A549 (cell line): Measurements from ENCODE around the gene ATRN. TPM values are rescaled to one million over a fixed set of nuclear protein-coding genes. Genes with fewer than 3 reads are reported as not detected.
A peak's percentile ranks its signal among the peaks of the same experiment; 100 is the strongest.
"Not testable (repeated sequence)": the region's sequence is repeated elsewhere in the genome, so short reads cannot be mapped to it uniquely, and the experiment has no call there.

Source experiments
- ATAC-seq, 2 experiments: fragments of 200-7000 bp in 1 of 2; fragments of >200 bp in 1 of 2; cut with Nextera tagmentation in 1 of 2; cut with Tn5 transposase in 1 of 2; 3 replicates each; pipeline versions ENCODE4 v1.8.0 to v1.9.1; 2018 to 2020; ENCODE audit warnings: mild to moderate bottlenecking in 1 of 2, moderate library complexity in 1 of 2
- CTCF ChIA-PET: fragments of 300-600 bp; sonication (Branson Sonifier 250); formaldehyde crosslinking; extraction: SDS; loops from one replicate; lab custom pipeline; 2021; ENCODE audit warnings: antibody characterized with exemption, inconsistent platforms; lab: Yijun Ruan, JAX
- POLR2A ChIA-PET: fragments of 350-600 bp; formaldehyde crosslinking; extraction: SDS; loops from one replicate; lab custom pipeline; 2021; ENCODE audit warnings: antibody characterized with exemption, inconsistent platforms; lab: Yijun Ruan, JAX
- DNase-seq, 2 experiments: peaks; one replicate each; pipeline versions ENCODE4 v3.0.0 to v3.0.0-alpha.2; 2011 to 2016; ENCODE audit warnings: low read depth in 1 of 2, low spot score in 1 of 2
- FAIRE-seq: peaks from 2 replicates; lab custom pipeline; 2011; peaks lifted over from hg19 to GRCh38; lab: Jason Lieb, UNC
- H3K27ac ChIP-seq, 2 experiments: fragments of >200 bp; sonication (Bioruptor Twin); formaldehyde crosslinking; 3 replicates each; pipeline ENCODE4 v1.5.1; 2016 to 2017
- H3K4me1 ChIP-seq: fragments of >200 bp; sonication (Bioruptor Twin); formaldehyde crosslinking; 3 replicates; pipeline ENCODE4 v1.6.1; 2016
- H3K4me2 ChIP-seq: fragments of >200 bp; sonication (Bioruptor Twin); formaldehyde crosslinking; 3 replicates; pipeline ENCODE4 v1.6.1; 2016
- H3K4me3 ChIP-seq: fragments of >200 bp; sonication (Bioruptor Twin); formaldehyde crosslinking; 3 replicates; pipeline ENCODE4 v1.5.1; 2016
- H3K9me3 ChIP-seq: fragments of >200 bp; sonication (Bioruptor Twin); formaldehyde crosslinking; 3 replicates; pipeline ENCODE4 v1.6.1; 2016
- BHLHE40 ChIP-seq: IDR thresholded peaks from 2 replicates; pipeline ENCODE4 v1.6.1; 2012; ENCODE audit warnings: low read depth, low read length, inconsistent platforms
- CBX2 ChIP-seq: fragments of 200-600 bp; sonication (generic); IDR thresholded peaks from 2 replicates; pipeline ENCODE4 v1.6.1; 2016; ENCODE audit warnings: low read depth, mild to moderate bottlenecking, borderline replicate concordance
- EHMT2 ChIP-seq: fragments of 200-600 bp; sonication (generic); IDR thresholded peaks from 2 replicates; pipeline ENCODE4 v1.6.1; 2016; ENCODE audit warnings: antibody characterized with exemption, low read depth, mild to moderate bottlenecking, moderate library complexity
- EP300 ChIP-seq, 2 experiments: fragments of >200 bp; sonication (Bioruptor Twin); formaldehyde crosslinking; IDR thresholded peaks; 2 replicates in 1 of 2; 3 replicates in 1 of 2; pipeline ENCODE4 v1.6.1; 2016 to 2017
- ESRRA ChIP-seq: fragments of 150-350 bp; IDR thresholded peaks from 2 replicates; pipeline ENCODE4 v1.6.1; 2014; ENCODE audit warnings: mild to moderate bottlenecking, low read length, borderline replicate concordance
- FOSL2 ChIP-seq, 2 experiments: fragments of 450-650 bp in 1 of 2; fragments of >200 bp in 1 of 2; sonication (Bioruptor Twin) in 1 of 2; formaldehyde crosslinking; IDR thresholded peaks; 2 replicates each; pipeline versions ENCODE4 v1.5.0 to v1.6.1; 2016 to 2020; ENCODE audit warnings: mild to moderate bottlenecking in 1 of 2, moderate library complexity in 1 of 2
- HDAC2 ChIP-seq: fragments of 200-600 bp; sonication (generic); IDR thresholded peaks from 2 replicates; pipeline ENCODE4 v1.6.1; 2016
- HOXB13 ChIP-seq: fragments of 250-450 bp; sonication (Bioruptor Pico); IDR thresholded peaks from 2 replicates; pipeline ENCODE4 v1.5.0; 2020; ENCODE audit warnings: low read depth, mild to moderate bottlenecking, moderate library complexity
- JUN ChIP-seq, 2 experiments: fragments of >200 bp; sonication (Bioruptor Twin); formaldehyde crosslinking; IDR thresholded peaks; 2 replicates in 1 of 2; 3 replicates in 1 of 2; pipeline ENCODE4 v1.6.1; 2016 to 2017
- JUNB ChIP-seq: fragments of >200 bp; sonication (Bioruptor Twin); formaldehyde crosslinking; IDR thresholded peaks from 2 replicates; pipeline ENCODE4 v1.6.1; 2016
- MAFK ChIP-seq: fragments of 450-650 bp; IDR thresholded peaks from 2 replicates; pipeline ENCODE4 v1.6.1; 2014; ENCODE audit not compliant: partially characterized antibody
- MAZ ChIP-seq: fragments of 150-350 bp; IDR thresholded peaks from 2 replicates; pipeline ENCODE4 v1.6.1; 2014; ENCODE audit warnings: antibody characterized with exemption, low read depth, low read length, borderline replicate concordance
- NR3C1 ChIP-seq: fragments of >200 bp; sonication (Bioruptor Twin); formaldehyde crosslinking; IDR thresholded peaks from 3 replicates; pipeline ENCODE4 v1.6.1; 2017
- PHF8 ChIP-seq: fragments of 200-600 bp; sonication (generic); IDR thresholded peaks from 2 replicates; pipeline ENCODE4 v1.6.1; 2016; ENCODE audit warnings: low read depth, mild to moderate bottlenecking, antibody characterized with exemption, moderate library complexity, borderline replicate concordance
- POLR2A ChIP-seq: IDR thresholded peaks from 2 replicates; pipeline ENCODE4 v1.6.1; 2012; ENCODE audit warnings: mild to moderate bottlenecking, low read length
- RAD21 ChIP-seq, 2 experiments: fragments of >200 bp in 1 of 2; sonication (Bioruptor Twin) in 1 of 2; formaldehyde crosslinking in 1 of 2; IDR thresholded peaks in 1 of 2; conservative IDR thresholded peaks in 1 of 2; 2 replicates in 1 of 2; 3 replicates in 1 of 2; pipeline ENCODE4 v1.6.1; 2012 to 2018; ENCODE audit warnings: inconsistent platforms in 1 of 2
- RNF2 ChIP-seq: fragments of 200-600 bp; sonication (generic); IDR thresholded peaks from 2 replicates; pipeline ENCODE4 v1.6.1; 2016; ENCODE audit warnings: low read depth, mild to moderate bottlenecking, antibody characterized with exemption, moderate library complexity, borderline replicate concordance
- SREBF2 ChIP-seq: fragments of 450-650 bp; IDR thresholded peaks from 2 replicates; pipeline ENCODE4 v1.6.1; 2014; ENCODE audit warnings: mild to moderate bottlenecking, moderate library complexity
- ZC3H11A ChIP-seq: fragments of 450-650 bp; IDR thresholded peaks from 2 replicates; pipeline ENCODE4 v1.6.1; 2014; ENCODE audit warnings: antibody characterized with exemption, mild to moderate bottlenecking
- ZFP36 ChIP-seq: fragments of 450-650 bp; IDR thresholded peaks from 2 replicates; pipeline ENCODE4 v1.6.1; 2014; ENCODE audit warnings: borderline replicate concordance; ENCODE audit not compliant: partially characterized antibody
- ZNF302 ChIP-seq: fragments of 250-450 bp; sonication (Bioruptor Pico); IDR thresholded peaks from 2 replicates; pipeline ENCODE4 v1.9.0; 2021; ENCODE audit warnings: inconsistent platforms, mild to moderate bottlenecking, moderate library complexity
- ZSCAN20 ChIP-seq: fragments of 250-450 bp; sonication (Bioruptor Pico); IDR thresholded peaks from 2 replicates; pipeline ENCODE4 v1.8.0; 2022; ENCODE audit warnings: mild to moderate bottlenecking, moderate library complexity
- WGBS: methylation state at CpG from one replicate; pipeline ENCODE4 v1.1.6; 2017; ENCODE audit errors: missing lambda C conversion rate; 5-methylcytosine and 5-hydroxymethylcytosine counted together
- polyA plus RNA-seq, 4 experiments: library from polyadenylated mRNA; depleted of rRNA in 3 of 4; stranded (reverse); fragments of >200 nt; fragmentation: RNase III in 1 of 4; extraction: RNeasy Plus Mini Kit Qiagen cat#74134 plus additional on column Dnase treatment in 1 of 4; gene quantifications; 2 replicates in 3 of 4; 3 replicates in 1 of 4; pipeline ENCODE4 v1.2.3, GENCODE V29; 2011 to 2017
- TF ChIP-seq, protein P1 (sequence below): fragments of 200-600 bp; sonication (generic); IDR thresholded peaks from 2 replicates; pipeline ENCODE4 v1.6.1; 2016; ENCODE audit warnings: antibody characterized with exemption, mild to moderate bottlenecking, moderate library complexity
- TF ChIP-seq, protein P2 (sequence below): fragments of 150-350 bp; IDR thresholded peaks from 2 replicates; pipeline ENCODE4 v1.6.1; 2014; ENCODE audit warnings: low read depth, mild to moderate bottlenecking, low read length
- TF ChIP-seq, protein P3 (sequence below): fragments of 250-450 bp; sonication (Bioruptor Pico); IDR thresholded peaks from 2 replicates; pipeline ENCODE4 v1.5.0; 2021; ENCODE audit warnings: mild to moderate bottlenecking, moderate library complexity, borderline replicate concordance

ATRN gene
- polyA plus RNA-seq, 2 of the 4 experiments (the other 2 are of a cell fraction) = 21.3 to 58.7 TPM

DNA sequence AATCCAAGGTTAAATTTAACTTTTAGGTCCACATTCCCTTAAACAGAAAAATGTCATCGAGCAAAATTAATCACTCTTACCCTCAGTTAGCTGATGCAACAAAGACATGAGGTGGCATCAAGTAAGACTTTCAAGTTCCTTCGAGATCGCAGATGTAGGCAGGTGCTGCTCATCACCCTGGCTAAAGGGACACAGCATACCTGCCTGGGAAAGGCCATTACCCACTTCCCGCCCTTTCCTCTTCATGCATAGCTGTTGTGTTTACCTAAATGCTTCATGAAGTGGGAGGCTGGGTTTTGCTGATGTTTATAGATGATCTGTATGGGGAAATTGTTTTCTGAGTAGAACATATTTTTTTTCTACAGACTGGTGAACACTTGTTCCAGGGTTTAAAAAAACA lies 124.7 kb downstream of the ATRN start:
- DNase-seq = no peak
- CTCF ChIA-PET = interaction anchor here (0.7 to 1.1 kb wide), 4 partner anchors 17 to 476 kb away, joined by 3 to 4 read pairs (median 3); no protein-coding TSS in a partner anchor
- TF ChIP-seq JUN (IDR thresholded peaks at IDR 0.05) (no peak), ZNF302 (no peak), ZC3H11A (no peak), HDAC2 (no peak), POLR2A (no peak), EP300 (IDR thresholded peaks at IDR 0.05) (no peak)
- TF ChIP-seq, protein P1, sequence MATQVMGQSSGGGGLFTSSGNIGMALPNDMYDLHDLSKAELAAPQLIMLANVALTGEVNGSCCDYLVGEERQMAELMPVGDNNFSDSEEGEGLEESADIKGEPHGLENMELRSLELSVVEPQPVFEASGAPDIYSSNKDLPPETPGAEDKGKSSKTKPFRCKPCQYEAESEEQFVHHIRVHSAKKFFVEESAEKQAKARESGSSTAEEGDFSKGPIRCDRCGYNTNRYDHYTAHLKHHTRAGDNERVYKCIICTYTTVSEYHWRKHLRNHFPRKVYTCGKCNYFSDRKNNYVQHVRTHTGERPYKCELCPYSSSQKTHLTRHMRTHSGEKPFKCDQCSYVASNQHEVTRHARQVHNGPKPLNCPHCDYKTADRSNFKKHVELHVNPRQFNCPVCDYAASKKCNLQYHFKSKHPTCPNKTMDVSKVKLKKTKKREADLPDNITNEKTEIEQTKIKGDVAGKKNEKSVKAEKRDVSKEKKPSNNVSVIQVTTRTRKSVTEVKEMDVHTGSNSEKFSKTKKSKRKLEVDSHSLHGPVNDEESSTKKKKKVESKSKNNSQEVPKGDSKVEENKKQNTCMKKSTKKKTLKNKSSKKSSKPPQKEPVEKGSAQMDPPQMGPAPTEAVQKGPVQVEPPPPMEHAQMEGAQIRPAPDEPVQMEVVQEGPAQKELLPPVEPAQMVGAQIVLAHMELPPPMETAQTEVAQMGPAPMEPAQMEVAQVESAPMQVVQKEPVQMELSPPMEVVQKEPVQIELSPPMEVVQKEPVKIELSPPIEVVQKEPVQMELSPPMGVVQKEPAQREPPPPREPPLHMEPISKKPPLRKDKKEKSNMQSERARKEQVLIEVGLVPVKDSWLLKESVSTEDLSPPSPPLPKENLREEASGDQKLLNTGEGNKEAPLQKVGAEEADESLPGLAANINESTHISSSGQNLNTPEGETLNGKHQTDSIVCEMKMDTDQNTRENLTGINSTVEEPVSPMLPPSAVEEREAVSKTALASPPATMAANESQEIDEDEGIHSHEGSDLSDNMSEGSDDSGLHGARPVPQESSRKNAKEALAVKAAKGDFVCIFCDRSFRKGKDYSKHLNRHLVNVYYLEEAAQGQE = no peak
- TF ChIP-seq, all 56 proteins: peak for 0
- FAIRE-seq (peak; percentile 84), ATAC-seq (no peak)
- 80% methylated on average over 4 of the region's 4 CpGs for WGBS
- POLR2A ChIA-PET = no interaction called here
- Histone ChIP-seq H3K4me3 (no peak overlapping the region), H3K4me2 (no peak overlapping the region), H3K4me1 (no peaks in the 10 kb centered on the region), H3K27ac (peak overlapping the region in 1 of 2 experiments; percentile 15; a peak in 2 of 6 replicates), H3K9me3 (no peaks in the 10 kb centered on the region)

DNA sequence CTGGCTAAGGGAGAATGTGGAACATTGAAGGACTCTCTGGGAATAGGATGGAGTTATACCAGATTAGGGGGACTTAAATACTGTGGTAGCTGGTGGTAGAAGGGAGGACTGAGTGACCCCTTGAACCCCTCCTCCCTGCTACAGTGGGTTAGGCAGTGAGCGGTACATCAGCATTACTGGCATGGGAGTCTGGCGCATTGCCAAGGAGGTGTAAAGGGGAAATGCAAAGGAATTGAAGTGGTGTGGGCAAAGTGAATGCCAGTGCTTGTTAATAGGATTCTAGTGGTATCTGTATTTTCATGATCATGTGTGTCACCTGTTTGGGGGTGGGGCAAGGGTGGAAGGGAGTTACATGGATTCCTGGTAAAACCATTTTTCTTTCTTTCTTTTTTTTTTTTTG lies 132.3 kb downstream of the ATRN start:
- H3K4me2 ChIP-seq = no peak overlapping the region
- H3K9me3 ChIP-seq = no peaks in the 10 kb centered on the region
- ChIA-PET POLR2A (no interaction called here), CTCF (interaction anchor here (1.2 to 1.5 kb wide), 2 partner anchors 10 to 11 kb away, joined by 4 read pairs; no protein-coding TSS in a partner anchor)
- ATAC-seq (no peak), FAIRE-seq (no peak), DNase-seq (no peak)
- H3K4me1 ChIP-seq = no peaks in the 10 kb centered on the region
- TF ChIP-seq JUN (IDR thresholded peaks at IDR 0.05) (no peak), EHMT2 (no peak), ZSCAN20 (no peak), MAFK (no peak), JUNB (no peak), FOSL2 (IDR thresholded peaks at IDR 0.05) (no peak), FOSL2 (CRISPR knock-in tag; IDR thresholded peaks at IDR 0.05) (no peak), HDAC2 (no peak), MAZ (no peak), CBX2 (no peak)
- no peak overlapping the region for H3K4me3 ChIP-seq
- WGBS = 97% methylated on average over 2 of the region's 2 CpGs
- H3K27ac ChIP-seq = no peak overlapping the region

DNA sequence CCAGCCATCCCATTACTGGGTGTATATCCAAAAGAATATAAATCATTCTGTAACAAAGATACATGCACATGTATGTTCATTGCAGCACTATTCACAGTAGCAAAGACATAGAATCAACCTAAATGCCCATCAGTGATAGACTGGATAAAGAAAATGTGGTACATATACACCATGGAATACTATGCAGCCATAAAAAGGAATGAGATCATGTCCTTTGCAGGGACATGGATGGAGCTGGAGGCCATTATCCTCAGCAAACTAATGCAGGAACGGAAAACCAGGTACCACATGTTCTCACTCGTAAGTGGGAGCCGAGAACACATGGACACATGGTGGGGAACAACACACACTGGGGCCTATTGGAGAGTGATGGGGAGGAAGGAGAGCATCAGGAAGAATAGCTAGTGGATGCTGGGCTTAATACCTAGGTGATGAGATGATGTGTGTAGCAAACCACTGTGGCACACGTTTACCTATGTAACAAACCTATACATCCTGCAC lies 134.6 kb downstream of the ATRN start:
- ATAC-seq = not testable (repeated sequence)

DNA sequence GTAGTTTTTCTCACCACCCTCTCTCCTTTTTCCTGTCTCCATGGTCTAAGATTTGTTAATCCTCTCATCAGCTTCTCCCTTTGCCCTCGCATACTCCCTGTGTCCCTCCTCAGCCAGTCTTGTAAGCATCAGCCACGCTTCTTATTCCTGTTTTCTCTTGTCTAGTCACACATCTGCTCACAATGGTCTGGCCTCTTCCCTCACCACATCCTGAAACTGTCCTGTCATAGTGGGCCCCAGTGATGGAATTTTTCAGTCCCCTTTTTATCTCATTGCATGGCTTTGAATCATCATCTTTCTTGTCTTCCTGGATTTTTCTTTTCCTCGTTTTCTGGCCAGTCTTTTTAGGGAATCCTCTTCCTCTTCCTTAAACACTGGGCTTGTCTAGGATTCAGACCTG lies 135.2 kb downstream of the ATRN start:
- POLR2A ChIA-PET = no interaction called here
- FAIRE-seq (no peak), ATAC-seq (no peak), DNase-seq (no peak)
- Histone ChIP-seq H3K9me3 (no peaks in the 10 kb centered on the region), H3K4me1 (no peaks in the 10 kb centered on the region), H3K27ac (no peak overlapping the region), H3K4me3 (no peak overlapping the region), H3K4me2 (no peak overlapping the region)
- 70% methylated on average over 3 of the region's 3 CpGs for WGBS
- TF ChIP-seq CBX2 (no peak), RNF2 (no peak), ESRRA (no peak), SREBF2 (no peak), EHMT2 (no peak), HOXB13 (CRISPR knock-in tag) (no peak), ZFP36 (no peak), ZSCAN20 (no peak), ZNF302 (no peak), NR3C1 (no peak), PHF8 (no peak), RAD21 (conservative IDR thresholded peaks at IDR 0.05 in 1 of 2, IDR thresholded peaks at IDR 0.05 in 1 of 2) (no peak), BHLHE40 (no peak)
- TF ChIP-seq, protein P2, sequence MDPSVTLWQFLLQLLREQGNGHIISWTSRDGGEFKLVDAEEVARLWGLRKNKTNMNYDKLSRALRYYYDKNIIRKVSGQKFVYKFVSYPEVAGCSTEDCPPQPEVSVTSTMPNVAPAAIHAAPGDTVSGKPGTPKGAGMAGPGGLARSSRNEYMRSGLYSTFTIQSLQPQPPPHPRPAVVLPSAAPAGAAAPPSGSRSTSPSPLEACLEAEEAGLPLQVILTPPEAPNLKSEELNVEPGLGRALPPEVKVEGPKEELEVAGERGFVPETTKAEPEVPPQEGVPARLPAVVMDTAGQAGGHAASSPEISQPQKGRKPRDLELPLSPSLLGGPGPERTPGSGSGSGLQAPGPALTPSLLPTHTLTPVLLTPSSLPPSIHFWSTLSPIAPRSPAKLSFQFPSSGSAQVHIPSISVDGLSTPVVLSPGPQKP = no peak
- TF ChIP-seq, protein P3, sequence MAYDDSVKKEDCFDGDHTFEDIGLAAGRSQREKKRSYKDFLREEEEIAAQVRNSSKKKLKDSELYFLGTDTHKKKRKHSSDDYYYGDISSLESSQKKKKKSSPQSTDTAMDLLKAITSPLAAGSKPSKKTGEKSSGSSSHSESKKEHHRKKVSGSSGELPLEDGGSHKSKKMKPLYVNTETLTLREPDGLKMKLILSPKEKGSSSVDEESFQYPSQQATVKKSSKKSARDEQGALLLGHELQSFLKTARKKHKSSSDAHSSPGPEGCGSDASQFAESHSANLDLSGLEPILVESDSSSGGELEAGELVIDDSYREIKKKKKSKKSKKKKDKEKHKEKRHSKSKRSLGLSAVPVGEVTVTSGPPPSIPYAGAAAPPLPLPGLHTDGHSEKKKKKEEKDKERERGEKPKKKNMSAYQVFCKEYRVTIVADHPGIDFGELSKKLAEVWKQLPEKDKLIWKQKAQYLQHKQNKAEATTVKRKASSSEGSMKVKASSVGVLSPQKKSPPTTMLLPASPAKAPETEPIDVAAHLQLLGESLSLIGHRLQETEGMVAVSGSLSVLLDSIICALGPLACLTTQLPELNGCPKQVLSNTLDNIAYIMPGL (CRISPR knock-in tag) = no peak
- TF ChIP-seq, all 56 proteins: peak for 0
- CTCF ChIA-PET = interaction anchor here (0.6 to 1.5 kb wide), 2 partner anchors 144 to 322 kb away, joined by 3 read pairs; no protein-coding TSS in a partner anchor

More for the DNA sequence above, 134.6 kb downstream of the ATRN start:
- H3K9me3 ChIP-seq, H3K27ac ChIP-seq, H3K4me3 ChIP-seq, CTCF ChIA-PET, DNase-seq, H3K4me1 ChIP-seq, POLR2A ChIA-PET, H3K4me2 ChIP-seq, FAIRE-seq: not testable (repeated sequence)
- WGBS = 98% methylated on average over 4 of the region's 4 CpGs
